ENCODE results near the gene SPATA17. TPM values are rescaled to one million over a fixed set of nuclear protein-coding genes. Genes with fewer than 3 reads are reported as not detected.

Gene SPATA17
- total RNA-seq, 4 donors from 2014 or later = 0.08 to 1.3 (median 0.10) TPM; not detected in 1

DNA sequence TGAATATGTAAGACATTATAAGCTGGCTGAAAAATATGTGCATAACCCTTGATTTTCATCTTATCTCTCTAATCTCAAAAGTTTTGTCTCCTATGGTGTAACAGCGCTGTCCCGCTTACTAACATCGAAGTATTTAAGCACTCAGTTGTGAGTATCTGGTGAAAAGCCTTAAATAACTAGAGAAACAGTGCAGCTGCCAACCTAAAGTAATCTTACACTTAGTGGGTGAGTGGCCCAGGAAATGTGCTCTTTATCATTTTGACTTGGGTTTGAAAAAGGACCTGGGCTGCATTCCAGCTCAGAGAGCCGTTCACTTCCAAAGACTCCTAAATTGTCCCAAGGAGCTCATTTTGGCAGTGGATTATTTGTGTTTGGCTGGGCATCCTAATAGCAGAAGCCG lies 225.9 kb downstream of the SPATA17 start:
- no peak for DNase-seq (ENCODE audit: low spot score in 2 of 2)
- 40% methylated on average over 5 of the region's 5 CpGs for WGBS

DNA sequence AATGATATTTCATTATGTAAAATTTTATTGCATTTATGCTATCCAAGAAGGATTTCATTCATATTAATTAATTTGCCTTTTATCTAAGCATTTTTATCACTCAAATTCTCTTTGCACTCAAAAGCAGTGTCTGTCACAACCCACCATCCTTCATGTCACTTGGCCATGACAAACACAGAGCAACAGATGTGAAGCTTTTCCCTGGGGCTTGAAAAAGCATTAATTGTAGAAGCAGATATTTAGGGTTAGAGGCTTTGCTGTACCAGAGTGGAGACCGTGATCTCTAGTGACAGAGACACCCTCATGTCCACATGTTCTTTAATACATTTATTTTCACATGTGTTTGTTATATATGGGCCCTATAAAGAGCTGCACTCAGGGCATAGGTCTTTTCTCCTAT lies 230.5 kb downstream of the SPATA17 start:
- Histone ChIP-seq H3K4me3 (no peak overlapping the region), H3K36me3 (no peaks in the 10 kb centered on the region), H3K9me3 (peaks cover 3% of the 10 kb centered on the region), H3K27me3 (no peaks in the 10 kb centered on the region), H3K27ac (no peak overlapping the region), H3K4me1 (peaks cover 2% of the 10 kb centered on the region)
- no peak for TF ChIP-seq POLR2AphosphoS5 (IDR thresholded peaks at IDR 0.05)
- TF ChIP-seq, protein P1, sequence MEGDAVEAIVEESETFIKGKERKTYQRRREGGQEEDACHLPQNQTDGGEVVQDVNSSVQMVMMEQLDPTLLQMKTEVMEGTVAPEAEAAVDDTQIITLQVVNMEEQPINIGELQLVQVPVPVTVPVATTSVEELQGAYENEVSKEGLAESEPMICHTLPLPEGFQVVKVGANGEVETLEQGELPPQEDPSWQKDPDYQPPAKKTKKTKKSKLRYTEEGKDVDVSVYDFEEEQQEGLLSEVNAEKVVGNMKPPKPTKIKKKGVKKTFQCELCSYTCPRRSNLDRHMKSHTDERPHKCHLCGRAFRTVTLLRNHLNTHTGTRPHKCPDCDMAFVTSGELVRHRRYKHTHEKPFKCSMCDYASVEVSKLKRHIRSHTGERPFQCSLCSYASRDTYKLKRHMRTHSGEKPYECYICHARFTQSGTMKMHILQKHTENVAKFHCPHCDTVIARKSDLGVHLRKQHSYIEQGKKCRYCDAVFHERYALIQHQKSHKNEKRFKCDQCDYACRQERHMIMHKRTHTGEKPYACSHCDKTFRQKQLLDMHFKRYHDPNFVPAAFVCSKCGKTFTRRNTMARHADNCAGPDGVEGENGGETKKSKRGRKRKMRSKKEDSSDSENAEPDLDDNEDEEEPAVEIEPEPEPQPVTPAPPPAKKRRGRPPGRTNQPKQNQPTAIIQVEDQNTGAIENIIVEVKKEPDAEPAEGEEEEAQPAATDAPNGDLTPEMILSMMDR (IDR thresholded peaks at IDR 0.05) = no peak
- TF ChIP-seq POLR2A (IDR thresholded peaks at IDR 0.05) = no peak
- TF ChIP-seq EP300 (IDR thresholded peaks at IDR 0.05) = no peak
- WGBS = 46% methylated on average over 1 of the region's 1 CpG
- no peak for DNase-seq (ENCODE audit: low spot score in 2 of 2)

More for the DNA sequence above, 225.9 kb downstream of the SPATA17 start:
- no peaks in the 10 kb centered on the region for H3K27me3 ChIP-seq
- TF ChIP-seq, protein P1 (IDR thresholded peaks at IDR 0.05) = no peak
- no peak for TF ChIP-seq POLR2A (IDR thresholded peaks at IDR 0.05)
- TF ChIP-seq EP300 (IDR thresholded peaks at IDR 0.05) = no peak
- no peak for TF ChIP-seq POLR2AphosphoS5 (IDR thresholded peaks at IDR 0.05)
- H3K36me3 ChIP-seq = no peaks in the 10 kb centered on the region
- H3K4me3 ChIP-seq = no peak overlapping the region
- peaks cover 2% of the 10 kb centered on the region for H3K4me1 ChIP-seq
- no peak overlapping the region for H3K27ac ChIP-seq
- H3K9me3 ChIP-seq = peaks cover 3% of the 10 kb centered on the region

- WGBS = 39% methylated on average over 3 of the region's 3 CpGs
- TF ChIP-seq POLR2AphosphoS5 (IDR thresholded peaks at IDR 0.05) = no peak
- TF ChIP-seq, protein P1 (IDR thresholded peaks at IDR 0.05) = no peak
- no peak for TF ChIP-seq EP300 (IDR thresholded peaks at IDR 0.05)
- TF ChIP-seq POLR2A (IDR thresholded peaks at IDR 0.05) = no peak
- no peaks in the 10 kb centered on the region for H3K36me3 ChIP-seq
- H3K4me1 ChIP-seq = no peaks in the 10 kb centered on the region
- DNase-seq (ENCODE audit: low spot score in 2 of 2) = no peak
- no peak overlapping the region for H3K4me3 ChIP-seq
- no peaks in the 10 kb centered on the region for H3K27me3 ChIP-seq
- H3K27ac ChIP-seq = no peak overlapping the region
- no peaks in the 10 kb centered on the region for H3K9me3 ChIP-seq
These were observed 236.4 kb downstream of the SPATA17 start for GRCh38 chr1:217867446-217867995.

GRCh38 chr1:217871955-217872354 lies 240.8 kb downstream of the SPATA17 start:
- no peaks in the 10 kb centered on the region for H3K4me1 ChIP-seq
- WGBS = 85% methylated on average over 2 of the region's 2 CpGs
- no peaks in the 10 kb centered on the region for H3K9me3 ChIP-seq
- no peak for TF ChIP-seq POLR2AphosphoS5 (IDR thresholded peaks at IDR 0.05)
- H3K27ac ChIP-seq = no peak overlapping the region
- no peaks in the 10 kb centered on the region for H3K36me3 ChIP-seq
- DNase-seq (ENCODE audit: low spot score in 2 of 2) = no peak
- H3K27me3 ChIP-seq = no peaks in the 10 kb centered on the region
- H3K4me3 ChIP-seq = no peak overlapping the region

- H3K27ac ChIP-seq = no peak overlapping the region
- no peaks in the 10 kb centered on the region for H3K27me3 ChIP-seq
- no peaks in the 10 kb centered on the region for H3K36me3 ChIP-seq
- no peaks in the 10 kb centered on the region for H3K4me1 ChIP-seq
- DNase-seq (ENCODE audit: low spot score in 2 of 2) = no peak
- no peaks in the 10 kb centered on the region for H3K9me3 ChIP-seq
- no peak for TF ChIP-seq POLR2AphosphoS5 (IDR thresholded peaks at IDR 0.05)
- no peak for TF ChIP-seq POLR2A (IDR thresholded peaks at IDR 0.05)
- TF ChIP-seq, protein P1 (IDR thresholded peaks at IDR 0.05) = no peak
- no peak for TF ChIP-seq EP300 (IDR thresholded peaks at IDR 0.05)
- no peak overlapping the region for H3K4me3 ChIP-seq
These were observed 244.1 kb downstream of the SPATA17 start for GRCh38 chr1:217875229-217875628.

DNA sequence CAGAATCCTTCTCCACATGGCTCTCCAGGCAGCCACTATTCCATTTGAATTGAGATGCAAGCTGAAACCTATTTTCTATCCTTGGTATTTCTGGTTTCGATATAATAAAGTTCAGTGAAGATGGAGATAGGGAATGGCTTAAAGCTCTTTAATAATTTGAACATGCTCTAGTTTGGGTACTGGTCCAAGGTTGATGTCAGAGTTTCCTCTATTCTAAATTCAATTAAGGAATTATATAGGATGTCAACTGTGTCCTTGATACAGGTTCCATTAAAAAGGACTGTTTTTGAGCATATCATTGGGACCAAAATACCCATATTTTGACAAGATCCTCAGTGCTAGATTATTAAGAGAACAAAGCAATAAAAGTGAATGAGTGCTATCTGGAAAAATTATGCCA lies 245.3 kb downstream of the SPATA17 start:
- no peak overlapping the region for H3K27ac ChIP-seq
- H3K4me3 ChIP-seq = no peak overlapping the region
- TF ChIP-seq POLR2AphosphoS5 (IDR thresholded peaks at IDR 0.05) = no peak
- TF ChIP-seq EP300 (IDR thresholded peaks at IDR 0.05) = no peak
- TF ChIP-seq POLR2A (IDR thresholded peaks at IDR 0.05) = no peak
- TF ChIP-seq, protein P1 (IDR thresholded peaks at IDR 0.05) = no peak
- H3K27me3 ChIP-seq = no peaks in the 10 kb centered on the region
- H3K36me3 ChIP-seq = no peaks in the 10 kb centered on the region
- no peaks in the 10 kb centered on the region for H3K9me3 ChIP-seq
- DNase-seq (ENCODE audit: low spot score in 2 of 2) = no peak
- H3K4me1 ChIP-seq = no peaks in the 10 kb centered on the region
- WGBS = 89% methylated on average over 1 of the region's 1 CpG
